Measurements from ENCODE around the gene MAMLD1.

Gene MAMLD1

GRCh38 chrX:150456941-150457340 lies 93.8 kb downstream of the MAMLD1 start:
- DNase-seq (ENCODE audit: low read depth in 2 of 2, low spot score in 1 of 2), result no peak

GRCh38 chrX:150459196-150459595 lies 96.1 kb downstream of the MAMLD1 start:
- DNase-seq (ENCODE audit: low read depth in 2 of 2, low spot score in 1 of 2), result no peak

GRCh38 chrX:150460063-150460462 lies 96.9 kb downstream of the MAMLD1 start:
- DNase-seq (ENCODE audit: low read depth in 2 of 2, low spot score in 1 of 2), result no peak

- no peak for DNase-seq (ENCODE audit: low read depth in 2 of 2, low spot score in 1 of 2)
Observed at GRCh38 chrX:150460781-150461180, 97.7 kb downstream of the MAMLD1 start.

- no peak for DNase-seq (ENCODE audit: low read depth in 2 of 2, low spot score in 1 of 2)
Observed at GRCh38 chrX:150463566-150463965, 100.4 kb downstream of the MAMLD1 start.

GRCh38 chrX:150464001-150464400 lies 100.9 kb downstream of the MAMLD1 start:
- DNase-seq (ENCODE audit: low read depth in 2 of 2, low spot score in 1 of 2), result no peak

- DNase-seq (ENCODE audit: low read depth in 2 of 2, low spot score in 1 of 2), result no peak
Observed at GRCh38 chrX:150465326-150465725, 102.2 kb downstream of the MAMLD1 start.

- no peak for DNase-seq (ENCODE audit: low read depth in 2 of 2, low spot score in 1 of 2)
Observed at GRCh38 chrX:150465881-150466775, 103.0 kb downstream of the MAMLD1 start.

- no peak for DNase-seq (ENCODE audit: low read depth in 2 of 2, low spot score in 1 of 2)
Observed at GRCh38 chrX:150472306-150472705, 109.2 kb downstream of the MAMLD1 start.

- no peak for DNase-seq (ENCODE audit: low read depth in 2 of 2, low spot score in 1 of 2)
Observed at GRCh38 chrX:150473371-150473770, 110.3 kb downstream of the MAMLD1 start.

- DNase-seq (ENCODE audit: low read depth in 2 of 2, low spot score in 1 of 2), result no peak
Observed at GRCh38 chrX:150475461-150475860, 112.3 kb downstream of the MAMLD1 start.

GRCh38 chrX:150476164-150476699 lies 113.1 kb downstream of the MAMLD1 start:
- DNase-seq (ENCODE audit: low read depth in 2 of 2, low spot score in 1 of 2), result no peak

- DNase-seq (ENCODE audit: low read depth in 2 of 2, low spot score in 1 of 2), result no peak
Observed at GRCh38 chrX:150477371-150477770, 114.3 kb downstream of the MAMLD1 start.

GRCh38 chrX:150478496-150479492 lies 115.7 kb downstream of the MAMLD1 start:
- DNase-seq (ENCODE audit: low read depth in 2 of 2, low spot score in 1 of 2), result no peak

GRCh38 chrX:150482537-150483206 lies 119.6 kb downstream of the MAMLD1 start:
- no peak for DNase-seq (ENCODE audit: low read depth in 2 of 2, low spot score in 1 of 2)

GRCh38 chrX:150483356-150483985 lies 120.4 kb downstream of the MAMLD1 start:
- no peak for DNase-seq (ENCODE audit: low read depth in 2 of 2, low spot score in 1 of 2)

GRCh38 chrX:150486011-150486410 lies 122.9 kb downstream of the MAMLD1 start:
- DNase-seq (ENCODE audit: low read depth in 2 of 2, low spot score in 1 of 2), result peak in 1 of 2 donors; percentile 17

- DNase-seq (ENCODE audit: low read depth in 2 of 2, low spot score in 1 of 2), result no peak
Observed at GRCh38 chrX:150487369-150488094, 124.4 kb downstream of the MAMLD1 start.

GRCh38 chrX:150489359-150490015 lies 126.4 kb downstream of the MAMLD1 start:
- DNase-seq (ENCODE audit: low read depth in 2 of 2, low spot score in 1 of 2), result no peak

All from stimulated activated CD8-positive, alpha-beta memory T cell treated with anti-CD3 and anti-CD28 coated beads, Interleukin-4, amount 100 ng/mL, for 1 hour (primary cell).